Measurements from ENCODE around the gene COPS6.

Gene COPS6

DNA sequence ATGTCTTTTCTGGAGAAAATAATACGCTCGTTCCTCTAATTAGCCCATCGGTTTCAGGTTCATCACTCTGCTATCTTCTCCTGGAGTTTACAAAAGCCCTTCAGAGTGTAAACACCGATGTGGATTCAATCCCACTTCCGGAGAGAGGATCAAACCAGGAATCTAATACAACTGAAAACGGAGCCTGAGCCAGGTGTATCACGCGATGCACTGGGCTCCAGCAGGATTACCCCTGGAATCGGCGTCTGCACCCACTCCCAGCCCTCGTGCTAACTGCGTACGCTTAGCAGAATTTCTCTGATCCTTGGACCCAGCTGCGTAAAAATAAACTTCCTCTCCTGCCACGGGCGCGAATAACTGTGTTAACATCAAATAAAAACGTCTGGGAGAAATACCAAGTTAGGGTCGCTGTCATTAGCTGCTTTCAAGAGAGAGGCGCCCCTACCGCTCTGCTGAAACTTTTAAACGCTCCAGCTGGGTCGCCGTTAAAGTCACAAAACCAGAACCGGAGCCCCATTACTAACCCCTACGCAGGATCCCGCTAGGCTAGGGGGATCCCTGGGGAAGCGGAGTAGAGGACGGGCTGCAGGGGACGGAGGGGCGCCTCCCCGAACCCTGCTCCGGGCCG is 7.7 kb upstream of the COPS6 start:
- peak; percentile 25 to 85 (median 71) for DNase-seq

DNA sequence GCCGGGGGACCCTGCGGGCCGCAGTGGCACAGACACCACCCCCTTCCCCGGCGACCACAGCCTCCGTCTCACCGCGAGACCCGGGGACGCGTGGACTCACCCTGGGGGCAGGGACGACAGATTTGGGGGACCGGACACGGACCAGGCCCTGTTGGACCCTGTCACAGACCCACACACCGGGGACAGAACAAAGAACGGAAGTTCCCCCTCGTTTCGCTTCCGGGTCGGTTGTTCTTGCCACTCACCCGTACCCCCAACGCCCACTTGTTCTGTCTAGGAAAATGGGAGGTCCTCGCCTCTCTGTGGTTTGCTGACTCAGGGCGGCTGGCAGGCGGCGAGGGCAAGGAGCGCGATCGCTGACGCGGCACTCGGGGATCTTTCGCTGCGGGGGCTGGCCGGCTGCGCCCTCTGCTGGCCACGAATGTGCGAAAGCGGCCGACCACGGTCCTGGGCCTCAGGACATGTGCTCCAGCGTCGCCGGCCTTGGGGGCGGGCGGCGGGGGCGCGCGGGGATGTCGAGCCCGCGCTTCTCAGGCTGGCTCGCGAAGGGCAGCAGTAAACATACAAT is 7.2 kb upstream of the COPS6 start, which contains the start of gene ZNF3:
Gene ZNF3, minus strand, starts transcription at position 189 of the 568 bp plus-strand sequence. CDS start 4,366 bp downstream, outside the sequence.
- peak; percentile 99 to 100 (median 99) for DNase-seq

GRCh38 chr7:100082978-100083377 is 5.8 kb upstream of the COPS6 start:
- no peak for DNase-seq

DNA sequence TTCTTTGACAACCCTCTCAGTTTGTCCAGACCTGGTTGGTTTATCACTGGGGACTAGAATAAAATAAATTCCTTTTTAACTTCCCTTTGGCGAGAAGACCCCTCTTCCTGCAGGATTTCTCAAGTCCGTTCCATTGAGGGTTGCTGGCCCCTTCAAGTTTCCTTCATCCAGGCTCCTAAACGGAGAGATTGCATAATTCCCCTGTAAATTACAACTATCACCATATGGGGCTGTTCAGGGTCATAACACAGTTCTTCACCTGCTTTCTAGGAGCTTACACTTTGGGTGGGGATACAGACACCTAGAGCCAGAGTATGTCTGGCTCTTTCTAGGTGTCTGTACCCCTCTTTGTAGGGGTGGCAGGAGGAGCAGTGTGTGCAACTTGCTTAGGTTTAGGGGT is 3.3 kb upstream of the COPS6 start:
- no peak for DNase-seq

DNA sequence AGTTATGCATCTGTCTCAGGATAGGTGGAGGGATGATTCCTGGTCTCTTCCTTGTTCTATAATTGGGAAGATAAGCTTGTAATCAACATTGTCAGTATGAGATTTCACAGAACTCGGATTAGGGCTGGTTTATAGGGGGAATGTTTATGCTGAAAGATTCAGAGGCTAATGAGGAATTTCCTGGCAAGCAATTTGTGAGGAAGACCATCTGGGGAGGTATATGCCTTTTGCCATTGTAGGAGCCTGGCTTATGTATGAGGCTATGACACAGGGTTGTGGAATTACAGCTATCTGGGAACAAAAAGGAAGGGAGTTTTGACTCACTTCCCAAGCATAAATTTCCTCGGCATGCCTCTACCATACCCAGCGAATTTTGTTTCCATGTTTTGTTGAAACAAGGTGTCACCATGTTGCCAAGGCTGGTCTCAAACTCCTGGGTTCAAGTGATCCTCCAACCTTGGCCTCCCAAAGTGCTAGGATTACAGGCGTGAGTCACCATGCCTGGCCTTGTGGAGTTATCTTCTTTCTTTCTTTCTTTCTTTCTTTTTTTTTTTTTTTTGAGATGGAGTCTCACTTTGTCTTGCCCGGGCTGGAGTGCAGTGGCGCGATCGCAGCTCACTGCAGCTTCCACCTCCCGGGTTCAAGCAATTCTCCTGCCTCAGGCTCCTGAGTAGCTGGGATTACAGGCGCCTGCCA is 1.6 kb upstream of the COPS6 start:
- no peak for DNase-seq

GRCh38 chr7:100088095-100088620 is 611 bp upstream of the COPS6 start:
- DNase-seq: no peak

DNA sequence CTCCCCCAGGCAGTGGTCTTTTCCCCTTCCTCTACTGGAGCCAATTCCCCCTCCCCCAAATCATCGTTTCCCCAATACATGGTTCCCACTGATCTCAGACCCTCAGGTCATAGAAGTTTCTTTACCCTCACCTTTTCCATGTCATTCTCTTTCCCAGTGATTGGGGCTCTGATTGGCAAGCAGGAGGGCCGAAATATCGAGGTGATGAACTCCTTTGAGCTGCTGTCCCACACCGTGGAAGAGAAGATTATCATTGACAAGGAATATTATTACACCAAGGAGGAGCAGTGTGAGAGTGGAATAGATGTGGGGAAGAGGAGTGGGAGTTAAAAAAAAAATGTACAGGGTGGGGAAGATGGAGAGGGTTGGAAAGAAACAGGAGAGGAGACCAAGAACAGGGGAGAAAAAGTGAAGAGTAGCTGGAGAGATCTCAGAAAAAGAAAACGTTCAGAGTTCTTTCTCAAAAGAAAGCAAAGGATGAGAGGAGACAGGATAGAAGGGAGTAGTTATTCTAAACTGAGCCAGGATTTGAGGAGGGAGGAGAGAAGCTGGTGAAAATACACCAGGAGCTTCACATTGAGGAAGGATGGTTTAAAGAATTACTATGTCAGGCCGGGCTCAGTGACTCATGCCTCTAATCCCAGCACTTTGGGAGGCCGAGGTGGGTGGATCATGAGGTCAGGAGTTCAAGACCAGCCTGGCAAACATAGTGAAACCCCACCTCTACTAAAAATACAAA is 858 bp downstream of the COPS6 start:
- DNase-seq: no peak

- no peak for DNase-seq
Measured at GRCh38 chr7:100090527-100091410, 2.0 kb downstream of the COPS6 start.

GRCh38 chr7:100091411-100092181 is 2.8 kb downstream of the COPS6 start:
- peak in 2 of 3 experiments; percentile 46 to 67 for DNase-seq

GRCh38 chr7:100093054-100093453 is 4.3 kb downstream of the COPS6 start:
- DNase-seq: peak in 1 of 3 experiments; percentile 53

DNA sequence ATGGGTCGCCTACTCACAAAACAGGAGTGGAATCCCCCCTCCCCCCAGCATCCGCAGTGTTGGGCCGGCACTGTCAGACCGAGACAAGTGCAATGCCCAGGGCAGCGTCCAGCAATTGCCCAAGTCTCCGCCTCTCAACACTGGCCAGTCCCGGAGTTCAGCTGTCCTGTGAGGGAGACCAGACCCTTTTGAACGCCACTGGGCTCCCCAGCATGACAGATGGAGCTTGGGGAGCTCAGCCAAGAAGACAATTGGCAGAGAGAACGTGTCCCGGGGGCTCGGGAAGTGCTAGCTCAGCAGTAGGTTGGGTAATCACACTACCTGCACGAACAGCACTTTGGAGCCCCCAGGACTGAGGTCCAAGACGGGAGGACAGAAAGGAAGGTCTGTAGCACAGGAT is 4.7 kb downstream of the COPS6 start:
- DNase-seq: no peak

GRCh38 chr7:100093925-100094486 is 5.2 kb downstream of the COPS6 start:
- DNase-seq: no peak

- no peak for DNase-seq
Measured at GRCh38 chr7:100095289-100095688, 6.5 kb downstream of the COPS6 start.

GRCh38 chr7:100095704-100096103 is 6.9 kb downstream of the COPS6 start:
- no peak for DNase-seq

DNA sequence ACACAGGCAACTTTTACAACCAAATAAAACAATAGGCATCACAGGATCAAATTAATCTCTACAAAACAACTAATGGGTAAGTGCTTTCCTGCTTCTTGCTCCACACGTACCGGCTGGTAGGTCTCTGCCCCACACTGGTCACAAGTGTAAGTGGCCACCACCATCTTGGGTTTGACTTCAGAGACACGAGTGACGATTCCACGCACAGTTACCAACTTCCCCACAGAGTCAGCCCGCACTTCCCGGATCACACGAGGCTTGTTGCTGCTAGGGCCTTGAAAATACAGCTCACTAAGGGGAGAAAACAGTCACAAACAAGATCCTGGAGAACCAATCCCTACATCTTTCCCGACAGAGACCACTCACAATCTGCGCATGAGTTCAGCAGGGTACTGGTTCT is 10.1 kb downstream of the COPS6 start:
- DNase-seq: no peak

GRCh38 chr7:100099452-100099851 is 10.7 kb downstream of the COPS6 start:
- peak in 1 of 3 experiments; percentile 66 for DNase-seq

- peak; percentile 95 to 98 (median 98) for DNase-seq
Measured at GRCh38 chr7:100100420-100101015, 11.7 kb downstream of the COPS6 start.

GRCh38 chr7:100101016-100101862 is 12.5 kb downstream of the COPS6 start, which contains the start of the genes AP4M1 and MCM7:
AP4M1 (plus strand) TSS chr7:100101643; CDS start chr7:100101715, 72 bp downstream.
MCM7 (minus strand) TSS chr7:100101397; CDS start chr7:100101294, 103 bp downstream.
- peak; percentile 99 to 100 (median 100) for DNase-seq
